ENCODE results near the gene CCN6.
A peak's percentile ranks its signal among the peaks of the same experiment; 100 is the strongest.

Gene CCN6

GRCh38 chr6:112026933-112027332, 27.0 kb upstream of the CCN6 start:
- FAIRE-seq (no peak), DNase-seq (ENCODE audit: insufficient read length, low spot score) (no peak)
- no peak for TF ChIP-seq POLR2A (IDR thresholded peaks at IDR 0.05; ENCODE audit: low read depth, low read length)
- no peak for TF ChIP-seq POU2F2 (IDR thresholded peaks at IDR 0.05; ENCODE audit: low read depth, low read length)
- no peak for TF ChIP-seq TAF1 (IDR thresholded peaks at IDR 0.05; ENCODE audit: low read depth, low read length)
- no peak for TF ChIP-seq SPI1 (IDR thresholded peaks at IDR 0.05; ENCODE audit: low read depth, low read length)
- TF ChIP-seq PAX5 (IDR thresholded peaks at IDR 0.05; ENCODE audit: insufficient read depth, low read length, severe bottlenecking) = no peak
- TF ChIP-seq POLR2AphosphoS5 (IDR thresholded peaks at IDR 0.05; ENCODE audit: low read depth, low read length) = no peak

DNA sequence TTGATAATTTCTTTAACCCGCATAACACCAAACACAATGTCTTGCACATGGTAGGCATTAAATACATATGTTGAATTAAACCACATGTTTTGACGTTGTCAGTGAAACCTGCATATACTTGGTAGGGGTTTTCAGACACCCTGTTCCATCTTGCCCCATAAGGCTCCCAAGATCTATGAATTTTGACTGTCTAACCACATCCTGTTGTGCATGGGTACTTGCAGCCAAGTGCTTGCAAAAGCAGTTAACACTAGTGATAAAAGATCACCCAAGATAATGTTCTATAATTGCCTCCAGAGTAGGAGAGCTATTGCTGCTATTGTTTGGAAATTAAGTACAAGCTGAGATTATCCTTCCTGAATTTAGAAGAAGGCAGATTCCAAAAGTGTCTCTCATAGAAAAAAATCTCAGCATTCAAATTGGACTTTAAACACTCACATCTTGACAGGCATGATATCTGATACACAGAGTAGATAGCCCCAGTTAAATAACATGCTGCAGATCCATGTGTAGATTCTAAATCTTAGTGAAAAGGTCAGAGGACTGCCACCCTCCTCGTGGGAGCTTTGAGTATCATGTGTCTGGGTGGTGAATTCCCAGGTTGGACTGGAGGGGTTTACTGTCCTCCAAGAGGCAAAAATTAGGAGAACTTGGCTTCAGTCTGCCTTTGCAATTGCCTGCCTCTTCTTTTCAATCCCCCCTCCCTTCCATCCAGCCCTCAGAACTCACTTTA, 25.8 kb upstream of the CCN6 start:
- no peak for FAIRE-seq
- DNase-seq (ENCODE audit: insufficient read length, low spot score) = no peak
- no peak for TF ChIP-seq POLR2AphosphoS5 (IDR thresholded peaks at IDR 0.05; ENCODE audit: low read depth, low read length)
- TF ChIP-seq TAF1 (IDR thresholded peaks at IDR 0.05; ENCODE audit: low read depth, low read length) = no peak
- TF ChIP-seq POLR2A (IDR thresholded peaks at IDR 0.05; ENCODE audit: low read depth, low read length) = no peak
- TF ChIP-seq POU2F2 (IDR thresholded peaks at IDR 0.05; ENCODE audit: low read depth, low read length) = no peak

- FAIRE-seq (peak; percentile 87), DNase-seq (ENCODE audit: insufficient read length, low spot score) (no peak)
- TF ChIP-seq PAX5 (IDR thresholded peaks at IDR 0.05; ENCODE audit: insufficient read depth, low read length, severe bottlenecking) = no peak
- 0 out of 2 replicates have a peak, but pooled peaks have one; percentile 10 for TF ChIP-seq TAF1 (IDR thresholded peaks at IDR 0.05; ENCODE audit: low read depth, low read length)
Observed at GRCh38 chr6:112029045-112029822, 24.7 kb upstream of the CCN6 start.

- DNase-seq (ENCODE audit: insufficient read length, low spot score) = no peak
- FAIRE-seq = no peak
- TF ChIP-seq PAX5 (IDR thresholded peaks at IDR 0.05; ENCODE audit: insufficient read depth, low read length, severe bottlenecking) (no peak), POLR2AphosphoS5 (IDR thresholded peaks at IDR 0.05; ENCODE audit: low read depth, low read length) (no peak), POU2F2 (IDR thresholded peaks at IDR 0.05; ENCODE audit: low read depth, low read length) (no peak), POLR2A (IDR thresholded peaks at IDR 0.05; ENCODE audit: low read depth, low read length) (no peak), SPI1 (IDR thresholded peaks at IDR 0.05; ENCODE audit: low read depth, low read length) (no peak), TAF1 (IDR thresholded peaks at IDR 0.05; ENCODE audit: low read depth, low read length) (no peak)
Observed at GRCh38 chr6:112030206-112030960, 23.5 kb upstream of the CCN6 start.

DNA sequence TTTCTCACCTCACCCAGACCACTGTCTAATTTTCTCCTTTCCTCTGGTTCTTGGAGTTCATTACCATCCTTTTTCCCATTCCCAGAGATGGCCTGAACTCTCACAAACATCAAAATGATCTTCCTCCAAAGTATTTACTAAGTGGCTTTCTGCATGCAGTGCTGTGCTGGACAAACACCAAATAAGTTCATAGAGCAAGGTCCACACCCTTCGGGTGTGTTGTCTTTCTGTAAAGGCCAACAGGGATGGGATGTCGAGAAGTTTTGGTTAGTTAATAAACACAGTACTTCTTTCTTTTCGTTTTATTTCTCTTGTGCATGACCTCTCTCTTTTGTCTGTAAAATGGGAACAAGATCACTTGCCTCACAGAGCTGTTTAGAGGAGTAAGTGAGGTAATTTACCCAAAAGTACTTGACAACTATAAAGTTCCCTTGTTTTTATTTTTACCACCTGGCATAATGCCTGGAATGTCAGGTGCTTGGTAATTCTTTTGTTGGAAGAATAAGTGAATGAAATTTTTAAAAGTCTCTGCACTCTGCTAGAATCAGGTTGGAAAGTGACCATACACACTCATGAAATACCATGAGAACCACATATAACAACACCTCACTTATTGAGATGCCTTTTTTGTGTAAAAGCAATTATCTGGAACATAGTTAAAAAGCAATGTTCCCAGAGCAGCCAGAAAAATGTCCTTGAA, 22.8 kb upstream of the CCN6 start:
- TF ChIP-seq POU2F2 (IDR thresholded peaks at IDR 0.05; ENCODE audit: low read depth, low read length) (no peak), SPI1 (IDR thresholded peaks at IDR 0.05; ENCODE audit: low read depth, low read length) (no peak), TAF1 (IDR thresholded peaks at IDR 0.05; ENCODE audit: low read depth, low read length) (no peak), PAX5 (IDR thresholded peaks at IDR 0.05; ENCODE audit: insufficient read depth, low read length, severe bottlenecking) (no peak), POLR2A (IDR thresholded peaks at IDR 0.05; ENCODE audit: low read depth, low read length) (no peak), POLR2AphosphoS5 (IDR thresholded peaks at IDR 0.05; ENCODE audit: low read depth, low read length) (no peak)
- DNase-seq (ENCODE audit: insufficient read length, low spot score) (no peak), FAIRE-seq (no peak)

DNA sequence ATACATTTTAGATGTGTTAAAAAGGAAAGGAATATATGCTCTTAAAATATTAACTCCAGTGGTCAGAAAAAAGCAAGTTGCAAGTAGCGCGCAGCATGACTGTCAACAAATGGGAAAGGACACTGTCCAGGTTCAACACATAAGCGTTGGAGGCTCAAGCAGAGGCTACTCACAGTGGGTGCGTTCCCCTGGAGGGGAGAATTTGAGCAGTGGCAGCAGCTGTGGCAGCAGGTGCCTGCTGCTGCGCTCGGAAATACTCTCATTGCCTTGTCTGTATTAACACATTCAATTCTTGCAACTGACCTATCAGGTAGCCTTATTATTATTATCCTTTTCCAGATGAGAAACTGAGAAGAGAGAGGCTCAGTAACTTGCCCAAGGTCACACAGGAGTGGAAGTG, 21.9 kb upstream of the CCN6 start:
- DNase-seq (ENCODE audit: insufficient read length, low spot score) = no peak
- no peak for FAIRE-seq

DNA sequence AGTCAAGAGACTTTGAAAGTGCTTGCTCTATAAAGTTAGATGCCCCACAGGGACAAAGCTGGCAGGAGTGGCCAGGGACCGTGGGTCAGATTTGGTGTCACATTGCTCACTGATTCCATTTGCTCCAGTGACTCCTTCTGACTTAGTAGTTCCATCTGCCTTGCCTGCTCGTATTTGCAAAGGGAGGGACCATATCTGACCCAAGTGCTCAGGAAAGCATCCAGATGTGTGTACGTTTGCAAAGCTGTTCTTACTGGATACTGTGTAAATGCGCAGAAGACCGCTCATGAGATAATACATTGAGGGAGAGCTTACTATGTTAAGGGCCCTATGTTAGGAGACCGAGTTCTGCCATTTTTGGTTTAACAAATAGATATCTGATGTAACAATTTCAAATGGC, 21.2 kb upstream of the CCN6 start:
- DNase-seq (ENCODE audit: insufficient read length, low spot score) (no peak), FAIRE-seq (no peak)
- TF ChIP-seq SPI1 (IDR thresholded peaks at IDR 0.05; ENCODE audit: low read depth, low read length) = no peak
- TF ChIP-seq PAX5 (IDR thresholded peaks at IDR 0.05; ENCODE audit: insufficient read depth, low read length, severe bottlenecking) = no peak
- no peak for TF ChIP-seq TAF1 (IDR thresholded peaks at IDR 0.05; ENCODE audit: low read depth, low read length)
- no peak for TF ChIP-seq POLR2AphosphoS5 (IDR thresholded peaks at IDR 0.05; ENCODE audit: low read depth, low read length)
- TF ChIP-seq POLR2A (IDR thresholded peaks at IDR 0.05; ENCODE audit: low read depth, low read length) = no peak
- no peak for TF ChIP-seq POU2F2 (IDR thresholded peaks at IDR 0.05; ENCODE audit: low read depth, low read length)

More for the DNA sequence above, 21.9 kb upstream of the CCN6 start:
- no peak for TF ChIP-seq TAF1 (IDR thresholded peaks at IDR 0.05; ENCODE audit: low read depth, low read length)
- no peak for TF ChIP-seq POLR2AphosphoS5 (IDR thresholded peaks at IDR 0.05; ENCODE audit: low read depth, low read length)
- no peak for TF ChIP-seq POLR2A (IDR thresholded peaks at IDR 0.05; ENCODE audit: low read depth, low read length)
- no peak for TF ChIP-seq SPI1 (IDR thresholded peaks at IDR 0.05; ENCODE audit: low read depth, low read length)
- TF ChIP-seq PAX5 (IDR thresholded peaks at IDR 0.05; ENCODE audit: insufficient read depth, low read length, severe bottlenecking) = no peak
- TF ChIP-seq POU2F2 (IDR thresholded peaks at IDR 0.05; ENCODE audit: low read depth, low read length) = no peak

- FAIRE-seq (no peak), DNase-seq (ENCODE audit: insufficient read length, low spot score) (no peak)
- no peak for TF ChIP-seq POLR2AphosphoS5 (IDR thresholded peaks at IDR 0.05; ENCODE audit: low read depth, low read length)
- TF ChIP-seq SPI1 (IDR thresholded peaks at IDR 0.05; ENCODE audit: low read depth, low read length) = no peak
- TF ChIP-seq POLR2A (IDR thresholded peaks at IDR 0.05; ENCODE audit: low read depth, low read length) = no peak
- no peak for TF ChIP-seq PAX5 (IDR thresholded peaks at IDR 0.05; ENCODE audit: insufficient read depth, low read length, severe bottlenecking)
- no peak for TF ChIP-seq TAF1 (IDR thresholded peaks at IDR 0.05; ENCODE audit: low read depth, low read length)
- TF ChIP-seq POU2F2 (IDR thresholded peaks at IDR 0.05; ENCODE audit: low read depth, low read length) = no peak
Observed at GRCh38 chr6:112033791-112034615, 19.9 kb upstream of the CCN6 start.

All from GM12891 (cell line).